ENCODE results near the gene HS3ST4. TPM values are rescaled to one million over a fixed set of nuclear protein-coding genes. Genes with fewer than 3 reads are reported as not detected.

Gene HS3ST4
- total RNA-seq, 1 experiment from 2014 or later: not detected

GRCh38 chr16:25750488-25751216 lies 58.9 kb downstream of the HS3ST4 start:
- Histone ChIP-seq H3K27me3 (ENCODE audit: insufficient read depth, low read length) (0 out of 2 replicates have a peak, but pooled peaks cover 3% of the 10 kb centered on the region), H3K36me3 (ENCODE audit: control insufficient read depth in 1 of 2, insufficient read depth in 2 of 2, low read length in 2 of 2) (no peaks in the 10 kb centered on the region), H2AFZ (ENCODE audit: low read depth, low read length, poor library complexity, severe bottlenecking) (no peak overlapping the region), H3K4me2 (ENCODE audit: low read length) (no peak overlapping the region), H4K20me1 (ENCODE audit: insufficient read depth) (no peaks in the 10 kb centered on the region), H3K4me1 (ENCODE audit: control insufficient read depth in 1 of 2, insufficient read depth in 2 of 2, low read length in 2 of 2) (no peaks in the 10 kb centered on the region), H3K79me2 (ENCODE audit: insufficient read depth, low read length) (no peaks in the 10 kb centered on the region), H3K9me3 (ENCODE audit: control insufficient read depth in 1 of 2, insufficient read depth in 1 of 2, low read depth in 1 of 2, low read length in 2 of 2) (no peaks in the 10 kb centered on the region), H3K9me2 (ENCODE audit: insufficient read depth) (no peaks in the 10 kb centered on the region), H3K9ac (ENCODE audit: low read length) (no peak overlapping the region), H3K27ac (ENCODE audit: low read depth, low read length) (no peak overlapping the region), H3K4me3 (replicated peaks in 1 of 2; ENCODE audit: low read depth in 1 of 2, low read length in 2 of 2) (no peak overlapping the region)
- ChIA-PET RAD21 (ENCODE audit: low non-redundant PET in 1 of 2, low total read pairs in 2 of 2, uncharacterized antibody in 2 of 2, unreplicated experiment in 2 of 2) (no interaction called here), POLR2A (no interaction called here), CTCF (no interaction called here)
- BruUV-seq (replicated peaks): no TSS peak
- intact Hi-C loops (cut with micrococcal nuclease): no loop called here
- TF ChIP-seq CEBPB (IDR thresholded peaks at IDR 0.05; ENCODE audit: low read depth) (no peak), SRF (IDR thresholded peaks at IDR 0.05; ENCODE audit: low read depth) (no peak), TCF7L2 (IDR thresholded peaks at IDR 0.05; ENCODE audit: borderline replicate concordance, extremely low read depth, insufficient read depth, insufficient read length) (no peak), SP1 (IDR thresholded peaks at IDR 0.05; ENCODE audit: low read depth) (no peak), YY1 (IDR thresholded peaks at IDR 0.05; ENCODE audit: extremely low read depth, insufficient replicate concordance, low read depth, low read length) (no peak), RAD21 (IDR thresholded peaks at IDR 0.05; ENCODE audit: low read depth) (no peak), CTCF (IDR thresholded peaks at IDR 0.05 in 2 of 3, conservative IDR thresholded peaks at IDR 0.05 in 1 of 3; ENCODE audit: borderline replicate concordance in 1 of 3, insufficient read depth in 1 of 3, low read depth in 2 of 3, low read length in 2 of 3) (no peak), EGR1 (IDR thresholded peaks at IDR 0.05; ENCODE audit: low read depth) (no peak), JUND (IDR thresholded peaks at IDR 0.05) (no peak), EZH2phosphoT487 (IDR thresholded peaks at IDR 0.05; ENCODE audit: borderline replicate concordance) (no peak)
- TF ChIP-seq, protein P1, sequence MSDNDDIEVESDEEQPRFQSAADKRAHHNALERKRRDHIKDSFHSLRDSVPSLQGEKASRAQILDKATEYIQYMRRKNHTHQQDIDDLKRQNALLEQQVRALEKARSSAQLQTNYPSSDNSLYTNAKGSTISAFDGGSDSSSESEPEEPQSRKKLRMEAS (IDR thresholded peaks at IDR 0.05): no peak
- ATAC-seq: no peak
- no peak for DNase-seq (ENCODE audit: low read depth, low spot score)

Data from HCT116 (cell line).